ENCODE data around the gene SPAG5.
"Not testable (repeated sequence)": the region's sequence is repeated elsewhere in the genome, so short reads cannot be mapped to it uniquely, and the experiment has no call there.

Gene SPAG5

GRCh38 chr17:28612936-28613872, 14.4 kb upstream of the SPAG5 start:
- DNase-seq, result peak; percentile 25

GRCh38 chr17:28612531-28612930, 13.7 kb upstream of the SPAG5 start:
- no peak for DNase-seq

GRCh38 chr17:28610376-28610775, 11.6 kb upstream of the SPAG5 start:
- DNase-seq, result no peak

- not testable (repeated sequence) for DNase-seq
Observed at GRCh38 chr17:28604031-28604430, 5.2 kb upstream of the SPAG5 start.

GRCh38 chr17:28599311-28600184, 723 bp upstream of the SPAG5 start:
- no peak for DNase-seq

- no peak for DNase-seq
Observed at GRCh38 chr17:28598389-28598788, 436 bp downstream of the SPAG5 start.

- no peak for DNase-seq
Observed at GRCh38 chr17:28597606-28598383, 1.0 kb downstream of the SPAG5 start.

GRCh38 chr17:28592260-28592659, 6.6 kb downstream of the SPAG5 start:
- DNase-seq, result no peak

- no peak for DNase-seq
Observed at GRCh38 chr17:28585851-28586250, 13.0 kb downstream of the SPAG5 start.

- DNase-seq, result no peak
Observed at GRCh38 chr17:28584434-28584833, 14.4 kb downstream of the SPAG5 start.

- DNase-seq, result no peak
Observed at GRCh38 chr17:28582513-28582912, 16.3 kb downstream of the SPAG5 start.

- no peak for DNase-seq
Observed at GRCh38 chr17:28580959-28581358, 17.9 kb downstream of the SPAG5 start.

GRCh38 chr17:28579526-28579925, 19.3 kb downstream of the SPAG5 start:
- no peak for DNase-seq

GRCh38 chr17:28578246-28579195, 20.3 kb downstream of the SPAG5 start:
- DNase-seq, result no peak

- no peak for DNase-seq
Observed at GRCh38 chr17:28577466-28577824, 21.4 kb downstream of the SPAG5 start.

GRCh38 chr17:28576758-28577465, 21.9 kb downstream of the SPAG5 start, which contains the start of gene ALDOC:
Gene ALDOC, minus strand, starts transcription at chr17:28576895. Its CDS starts 1,363 bp downstream, at chr17:28575532.
- peak; percentile 83 for DNase-seq

GRCh38 chr17:28576016-28576415, 22.8 kb downstream of the SPAG5 start:
- not testable (repeated sequence) for DNase-seq

- no peak for DNase-seq
Observed at GRCh38 chr17:28575126-28575795, 23.6 kb downstream of the SPAG5 start.

- DNase-seq, result no peak
Observed at GRCh38 chr17:28574526-28574925, 24.3 kb downstream of the SPAG5 start.

- DNase-seq, result no peak
Observed at GRCh38 chr17:28573966-28574480, 24.8 kb downstream of the SPAG5 start.

Data from right kidney (tissue), 1 donor.